ENCODE results near the gene PPM1H.

GRCh38 chr12:62601765-62602164 lies 333.2 kb downstream of the PPM1H start:
- no peak for TF ChIP-seq CTCF (IDR thresholded peaks at IDR 0.05)
- TF ChIP-seq POLR2A (IDR thresholded peaks at IDR 0.05), result no peak

Measured in lower leg skin (tissue), 3 donors.